ENCODE results near the gene KCND3. TPM values are rescaled to one million over a fixed set of nuclear protein-coding genes. Genes with fewer than 3 reads are reported as not detected.

KCND3 gene
- total and polyA plus RNA-seq, 2 donors (not counting 3 experiments of a cell fraction or from before 2014, with no cell fraction given) = 0.03 TPM; not detected in 1

DNA sequence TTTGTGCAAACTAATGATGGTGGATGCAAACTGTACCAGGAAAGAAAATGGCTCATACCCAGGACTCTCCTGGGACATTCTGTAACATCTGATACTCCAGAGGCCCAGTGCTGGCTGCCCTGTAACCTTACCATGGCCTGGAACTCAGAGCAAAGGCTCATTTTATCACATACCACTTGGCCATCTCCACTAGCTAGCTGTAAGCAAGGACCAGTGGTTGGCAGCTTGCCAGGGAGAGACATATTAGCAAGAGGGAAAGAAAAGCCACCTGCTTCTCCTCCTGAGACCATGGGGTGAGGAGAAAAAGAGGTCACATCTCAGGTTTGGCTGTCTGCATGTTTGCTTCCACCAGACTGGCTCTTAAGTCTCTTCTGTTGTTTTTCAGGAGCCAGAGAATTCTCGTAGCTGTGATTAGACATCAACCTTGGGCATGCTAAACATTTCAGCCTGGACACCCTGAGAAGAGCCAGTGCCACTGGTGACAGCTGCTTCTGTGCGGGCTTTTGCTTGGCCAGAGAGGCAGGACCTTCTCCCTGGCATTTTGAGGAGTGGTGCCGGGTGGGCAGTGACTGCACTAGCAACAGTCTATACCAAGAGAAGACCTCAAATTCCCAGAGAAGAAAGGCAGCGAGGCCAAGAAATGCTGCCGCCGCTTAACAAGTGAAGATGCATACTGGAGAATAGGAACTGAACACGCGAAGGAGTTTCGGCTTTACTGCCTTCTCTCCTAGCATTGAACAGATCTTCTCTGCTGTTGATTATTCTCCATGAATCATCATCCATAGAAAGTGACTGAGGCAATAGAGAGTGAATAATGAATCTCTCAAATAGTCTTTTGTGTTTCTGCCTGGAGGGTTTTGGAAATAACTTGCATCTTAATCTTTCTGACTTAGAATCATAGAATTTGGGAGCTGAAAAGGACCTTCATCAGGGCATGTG, 243.5 kb downstream of the KCND3 start:
- no peak overlapping the region for H3K4me2 ChIP-seq (ENCODE audit: insufficient read depth, low read length)
- ChIA-PET CTCF (interaction anchor here (1.0 to 11.1 kb wide), 5 partner anchors 8 to 264 kb away, joined by 3 to 487 read pairs (median 54); partner anchors contain the start of gene INKA2), POLR2A (no interaction called here)
- no peak overlapping the region for H3K27ac ChIP-seq (ENCODE audit: insufficient read depth, low read depth, low read length)
- no peaks in the 10 kb centered on the region for H3K9me1 ChIP-seq (replicated peaks; ENCODE audit: control insufficient read depth, extremely low read depth, insufficient read depth, low read length)
- dilution Hi-C loops (cut with MboI; ENCODE audit: extremely low pct_ligation_motif_present, low sequenced_read_pairs) = no loop called here
- H3K4me1 ChIP-seq (ENCODE audit: control insufficient read depth, extremely low read depth, insufficient read depth, low read length) = peaks cover 2% of the 10 kb centered on the region
- no peak for DNase-seq (ENCODE audit: low read depth, low spot score)
- H3K27me3 ChIP-seq (ENCODE audit: control insufficient read depth in 2 of 2, insufficient read depth in 2 of 2, low read length in 2 of 2) = peaks cover 4 to 5% of the 10 kb centered on the region in 2 experiments
- TF ChIP-seq EZH2 (IDR thresholded peaks at IDR 0.05; ENCODE audit: borderline replicate concordance, low read depth, low read length, severe bottlenecking) = no peak
- no peak for TF ChIP-seq POLR2A (IDR thresholded peaks at IDR 0.05; ENCODE audit: low read depth, low read length)
- no peak overlapping the region for H2AFZ ChIP-seq (ENCODE audit: low read depth, low read length)
- H3K79me2 ChIP-seq (ENCODE audit: control insufficient read depth, insufficient read depth, low read length) = no peaks in the 10 kb centered on the region
- H3K9me3 ChIP-seq (replicated peaks; ENCODE audit: control insufficient read depth, insufficient read depth, low read length) = no peaks in the 10 kb centered on the region
- no peaks in the 10 kb centered on the region for H4K20me1 ChIP-seq (replicated peaks; ENCODE audit: control insufficient read depth, extremely low read depth, insufficient read depth, low read length)
- intact Hi-C loops (cut with micrococcal nuclease) = no loop called here
- H3K4me3 ChIP-seq (replicated peaks in 1 of 3; ENCODE audit: insufficient read depth in 1 of 3, low read depth in 1 of 3, low read length in 3 of 3) = no peak overlapping the region
- no peak for FAIRE-seq
- no peaks in the 10 kb centered on the region for H3K36me3 ChIP-seq (ENCODE audit: control insufficient read depth in 2 of 2, extremely low read depth in 1 of 2, insufficient read depth in 2 of 2, low read length in 2 of 2)
- BruUV-seq (replicated peaks) = no TSS peak
- no peak overlapping the region for H3K9ac ChIP-seq (replicated peaks; ENCODE audit: extremely low read depth, insufficient read depth, low read length)

DNA sequence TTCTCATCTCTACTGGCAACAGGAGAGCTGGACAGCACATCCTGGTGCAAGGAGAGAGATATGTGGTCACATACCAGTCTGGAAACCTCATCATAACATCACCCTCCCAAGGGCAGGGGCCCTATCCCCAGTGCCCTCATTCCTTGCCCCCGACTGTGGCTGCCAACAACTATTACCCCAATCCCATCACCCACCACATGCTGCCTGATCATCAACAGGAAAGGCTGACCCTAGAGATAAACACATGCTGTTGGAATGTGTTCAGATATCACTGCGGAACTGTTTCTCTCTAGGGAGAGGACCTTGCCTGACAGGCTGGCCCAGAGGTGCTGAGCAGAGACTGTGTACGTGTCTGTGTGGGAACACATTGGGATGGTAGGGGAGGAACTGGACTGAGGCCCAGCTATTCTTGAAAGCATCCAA, 245.8 kb downstream of the KCND3 start:
- Histone ChIP-seq H4K20me1 (replicated peaks; ENCODE audit: control insufficient read depth, extremely low read depth, insufficient read depth, low read length) (no peaks in the 10 kb centered on the region), H3K27me3 (ENCODE audit: control insufficient read depth in 2 of 2, insufficient read depth in 2 of 2, low read length in 2 of 2) (peaks cover 4 to 6% of the 10 kb centered on the region in 2 experiments), H3K9ac (replicated peaks; ENCODE audit: extremely low read depth, insufficient read depth, low read length) (no peak overlapping the region), H3K4me2 (ENCODE audit: insufficient read depth, low read length) (no peak overlapping the region), H3K27ac (ENCODE audit: insufficient read depth, low read depth, low read length) (no peak overlapping the region), H2AFZ (ENCODE audit: low read depth, low read length) (no peak overlapping the region), H3K4me3 (replicated peaks in 1 of 3; ENCODE audit: insufficient read depth in 1 of 3, low read depth in 1 of 3, low read length in 3 of 3) (no peak overlapping the region), H3K79me2 (ENCODE audit: control insufficient read depth, insufficient read depth, low read length) (no peaks in the 10 kb centered on the region), H3K9me3 (replicated peaks; ENCODE audit: control insufficient read depth, insufficient read depth, low read length) (no peaks in the 10 kb centered on the region), H3K4me1 (ENCODE audit: control insufficient read depth, extremely low read depth, insufficient read depth, low read length) (peaks cover 10% of the 10 kb centered on the region), H3K36me3 (ENCODE audit: control insufficient read depth in 2 of 2, extremely low read depth in 1 of 2, insufficient read depth in 2 of 2, low read length in 2 of 2) (no peaks in the 10 kb centered on the region), H3K9me1 (replicated peaks; ENCODE audit: control insufficient read depth, extremely low read depth, insufficient read depth, low read length) (no peaks in the 10 kb centered on the region)
- intact Hi-C loops (cut with micrococcal nuclease) (no loop called here), dilution Hi-C loops (cut with MboI; ENCODE audit: extremely low pct_ligation_motif_present, low sequenced_read_pairs) (no loop called here)
- no TSS peak for BruUV-seq (replicated peaks)
- peak; percentile 23 for TF ChIP-seq GATA2 (IDR thresholded peaks at IDR 0.05; ENCODE audit: insufficient read depth, insufficient read length, low read depth, low read length)
- TF ChIP-seq, protein P1, sequence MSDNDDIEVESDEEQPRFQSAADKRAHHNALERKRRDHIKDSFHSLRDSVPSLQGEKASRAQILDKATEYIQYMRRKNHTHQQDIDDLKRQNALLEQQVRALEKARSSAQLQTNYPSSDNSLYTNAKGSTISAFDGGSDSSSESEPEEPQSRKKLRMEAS (IDR thresholded peaks at IDR 0.05; ENCODE audit: insufficient read depth, insufficient read length) = no peak
- TF ChIP-seq POLR2AphosphoS5 (IDR thresholded peaks at IDR 0.05; ENCODE audit: insufficient read depth, low read depth, low read length) = no peak
- ChIA-PET POLR2A (interaction anchor here (0.6 kb wide), 1 partner anchor 134 kb away, joined by 5 read pairs; no protein-coding TSS in a partner anchor), CTCF (interaction anchor here (1.0 to 11.1 kb wide), 5 partner anchors 10 to 262 kb away, joined by 3 to 487 read pairs (median 6); no protein-coding TSS in a partner anchor)
- no peak for FAIRE-seq
- DNase-seq (ENCODE audit: low read depth, low spot score) = peak; percentile 38

All from endothelial cell of umbilical vein (primary cell).